ENCODE data around the gene SPTBN4. TPM values are rescaled to one million over a fixed set of nuclear protein-coding genes. Genes with fewer than 3 reads are reported as not detected.

The SPTBN4 gene
- total and polyA plus RNA-seq, 2 donors (not counting 1 experiment from before 2014, with no cell fraction given): 0.03 to 0.67 TPM

DNA sequence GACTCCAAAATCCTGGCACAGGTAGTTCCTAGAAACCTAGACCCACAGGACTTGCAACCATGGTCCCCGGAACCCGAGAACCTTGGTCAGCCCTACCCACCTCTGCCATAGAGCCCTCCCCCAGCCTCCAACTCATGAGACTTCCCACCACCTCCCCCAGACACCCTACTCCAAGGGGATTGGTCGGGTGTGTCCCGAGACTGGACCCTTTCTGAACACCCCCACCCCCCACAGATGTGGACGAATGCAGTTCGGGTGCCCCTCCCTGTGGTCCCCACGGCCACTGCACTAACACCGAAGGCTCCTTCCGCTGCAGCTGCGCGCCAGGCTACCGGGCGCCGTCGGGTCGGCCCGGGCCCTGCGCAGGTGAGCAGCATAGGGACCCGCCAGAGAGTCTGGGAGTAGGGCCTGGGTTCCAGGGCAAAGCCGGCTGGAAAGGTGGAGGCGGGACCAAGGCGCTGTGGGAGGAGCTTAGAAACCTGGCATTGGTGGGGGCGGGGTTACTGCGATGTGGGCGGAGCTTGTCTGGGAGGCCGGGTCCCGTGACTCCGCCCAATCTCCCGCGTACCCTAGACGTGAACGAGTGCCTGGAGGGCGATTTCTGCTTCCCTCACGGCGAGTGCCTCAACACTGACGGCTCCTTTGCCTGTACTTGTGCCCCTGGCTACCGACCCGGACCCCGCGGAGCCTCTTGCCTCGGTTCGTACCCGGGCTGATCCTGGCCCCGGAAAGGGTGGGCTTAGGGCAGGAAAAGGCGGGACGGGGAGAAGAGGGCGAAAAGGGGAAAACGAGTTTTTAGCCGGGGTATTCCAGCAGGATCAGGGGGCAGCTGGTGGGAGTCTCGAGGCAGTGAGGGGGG, 146.3 kb downstream of the SPTBN4 start:
- H3K4me3 Mint-ChIP-seq: peak overlapping the region; percentile 93
- H3K9ac ChIP-seq (ENCODE audit: low read length): peak overlapping the region; percentile 80
- WGBS (ENCODE audit: insufficient coverage): 26% methylated on average over 50 of the region's 50 CpGs
- peaks cover 27 to 43% of the 10 kb centered on the region in 2 donors for H3K4me1 ChIP-seq (ENCODE audit: control insufficient read depth in 2 of 2, insufficient read depth in 2 of 2, low read length in 2 of 2)
- DNase-seq (peak; percentile 83), ATAC-seq (ENCODE audit: low read depth) (peak; percentile 8)
- TF ChIP-seq, protein P1, sequence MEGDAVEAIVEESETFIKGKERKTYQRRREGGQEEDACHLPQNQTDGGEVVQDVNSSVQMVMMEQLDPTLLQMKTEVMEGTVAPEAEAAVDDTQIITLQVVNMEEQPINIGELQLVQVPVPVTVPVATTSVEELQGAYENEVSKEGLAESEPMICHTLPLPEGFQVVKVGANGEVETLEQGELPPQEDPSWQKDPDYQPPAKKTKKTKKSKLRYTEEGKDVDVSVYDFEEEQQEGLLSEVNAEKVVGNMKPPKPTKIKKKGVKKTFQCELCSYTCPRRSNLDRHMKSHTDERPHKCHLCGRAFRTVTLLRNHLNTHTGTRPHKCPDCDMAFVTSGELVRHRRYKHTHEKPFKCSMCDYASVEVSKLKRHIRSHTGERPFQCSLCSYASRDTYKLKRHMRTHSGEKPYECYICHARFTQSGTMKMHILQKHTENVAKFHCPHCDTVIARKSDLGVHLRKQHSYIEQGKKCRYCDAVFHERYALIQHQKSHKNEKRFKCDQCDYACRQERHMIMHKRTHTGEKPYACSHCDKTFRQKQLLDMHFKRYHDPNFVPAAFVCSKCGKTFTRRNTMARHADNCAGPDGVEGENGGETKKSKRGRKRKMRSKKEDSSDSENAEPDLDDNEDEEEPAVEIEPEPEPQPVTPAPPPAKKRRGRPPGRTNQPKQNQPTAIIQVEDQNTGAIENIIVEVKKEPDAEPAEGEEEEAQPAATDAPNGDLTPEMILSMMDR (IDR thresholded peaks at IDR 0.05): no peak
- TF ChIP-seq EZH2 (IDR thresholded peaks at IDR 0.05; ENCODE audit: borderline replicate concordance, insufficient read depth, low read depth, low read length, poor library complexity, severe bottlenecking): no peak
- CTCF ChIA-PET: interaction anchor here (1.0 to 4.5 kb wide), 4 partner anchors 10 to 43 kb away, joined by 3 to 37 read pairs (median 14); partner anchors contain the start of gene LTBP4
- no peaks in the 10 kb centered on the region for H3K9me3 Mint-ChIP-seq (ENCODE audit: insufficient read depth)
- H3K4me3 ChIP-seq (ENCODE audit: control extremely low read depth in 1 of 5, extremely low read depth in 1 of 5, insufficient read depth in 1 of 5, low read depth in 2 of 5, low read length in 4 of 5): peak overlapping the region in 4 of 5 experiments; percentile 70 to 94 (median 76)
- H4K20me1 ChIP-seq (ENCODE audit: control insufficient read depth, insufficient read depth, low read length, poor library complexity, severe bottlenecking): no peaks in the 10 kb centered on the region
- H3K27ac ChIP-seq (ENCODE audit: low read length in 2 of 2): peak overlapping the region; percentile 69 to 83
- POLR2A ChIA-PET: interaction anchor here (0.9 to 1.4 kb wide), 5 partner anchors 8 to 64 kb away, joined by 3 to 9 read pairs (median 5); no protein-coding TSS in a partner anchor
- intact Hi-C loops (cut with micrococcal nuclease): loop anchor here (1.0 to 10.0 kb wide), 4 partner anchors 8 to 184 kb away; partner anchors contain the start of genes BLVRB, COQ8B, EGLN2 and ITPKC
- peak overlapping the region; percentile 91 for H3K27ac Mint-ChIP-seq
- no peaks in the 10 kb centered on the region for H3K79me2 ChIP-seq (ENCODE audit: control insufficient read depth, insufficient read depth, low read length)
- no peaks in the 10 kb centered on the region for H3K27me3 Mint-ChIP-seq
- peak overlapping the region; percentile 95 for H2AFZ ChIP-seq (ENCODE audit: insufficient read depth, low read depth, low read length, poor library complexity, severe bottlenecking)
- H3K9me3 ChIP-seq (ENCODE audit: control extremely low read depth in 1 of 3, control insufficient read depth in 2 of 3, insufficient read depth in 1 of 3, low read length in 2 of 3): peaks cover 0 to 13% (median 0%) of the 10 kb centered on the region in 3 donors
- H3K36me3 ChIP-seq (replicated peaks in 1 of 2; ENCODE audit: control extremely low read depth in 1 of 2, control insufficient read depth in 1 of 2, extremely low read depth in 1 of 2, insufficient read depth in 2 of 2, low read length in 1 of 2): no peaks in the 10 kb centered on the region
- H3K4me2 ChIP-seq (replicated peaks; ENCODE audit: low read depth, low read length, poor library complexity, severe bottlenecking): peak overlapping the region; percentile 97
- H3K4me1 Mint-ChIP-seq: peaks cover 43% of the 10 kb centered on the region
- H3K27me3 ChIP-seq (replicated peaks in 1 of 4; ENCODE audit: control extremely low read depth in 1 of 4, control insufficient read depth in 3 of 4, insufficient read depth in 4 of 4, low read length in 3 of 4): no peaks in the 10 kb centered on the region

Measured in B cell (primary cell).